HG02943 (cell line): ENCODE results near the gene RGS4.

ENCODE experiments used
- ATAC-seq: cut with Tn5 transposase; IDR thresholded peaks from one replicate; pipeline ENCODE4 v1.9.1; 2021; ENCODE audit warnings: mild to moderate bottlenecking, low read depth, moderate library complexity; ENCODE audit not compliant: unreplicated experiment

RGS4 gene

GRCh38 chr1:163069142-163069541 lies at the start of gene RGS4:
RGS4 (plus strand) TSS chr1:163069361; CDS start chr1:163069485, 124 bp downstream.
- no peak for ATAC-seq

GRCh38 chr1:163022129-163022528 lies 47.0 kb upstream of the RGS4 start:
- no peak for ATAC-seq

GRCh38 chr1:163027610-163028009 lies 41.6 kb upstream of the RGS4 start:
- no peak for ATAC-seq

- no peak for ATAC-seq
Measured at GRCh38 chr1:163029901-163030300, 39.3 kb upstream of the RGS4 start.

- no peak for ATAC-seq
Measured at GRCh38 chr1:163035446-163036249, 33.5 kb upstream of the RGS4 start.

GRCh38 chr1:163036671-163037070 lies 32.5 kb upstream of the RGS4 start:
- ATAC-seq: no peak

GRCh38 chr1:163038928-163039706 lies 30.0 kb upstream of the RGS4 start:
- ATAC-seq: no peak

- ATAC-seq: no peak
Measured at GRCh38 chr1:163039707-163040093, 29.5 kb upstream of the RGS4 start.

- ATAC-seq: no peak
Measured at GRCh38 chr1:163046071-163046470, 23.1 kb upstream of the RGS4 start.

GRCh38 chr1:163047951-163048659 lies 21.1 kb upstream of the RGS4 start:
- ATAC-seq: no peak

GRCh38 chr1:163048869-163049268 lies 20.3 kb upstream of the RGS4 start:
- no peak for ATAC-seq

GRCh38 chr1:163049296-163049695 lies 19.9 kb upstream of the RGS4 start:
- ATAC-seq: no peak

GRCh38 chr1:163050496-163050895 lies 18.7 kb upstream of the RGS4 start:
- ATAC-seq: no peak

GRCh38 chr1:163054181-163054591 lies 15.0 kb upstream of the RGS4 start:
- ATAC-seq: no peak

- ATAC-seq: no peak
Measured at GRCh38 chr1:163055005-163055404, 14.2 kb upstream of the RGS4 start.

- ATAC-seq: no peak
Measured at GRCh38 chr1:163055531-163055930, 13.6 kb upstream of the RGS4 start.

- ATAC-seq: no peak
Measured at GRCh38 chr1:163056831-163057230, 12.3 kb upstream of the RGS4 start.

GRCh38 chr1:163060343-163061007 lies 8.7 kb upstream of the RGS4 start:
- ATAC-seq: no peak

- no peak for ATAC-seq
Measured at GRCh38 chr1:163063143-163063542, 6.0 kb upstream of the RGS4 start.

- no peak for ATAC-seq
Measured at GRCh38 chr1:163063610-163064009, 5.6 kb upstream of the RGS4 start.

GRCh38 chr1:163066168-163066567 lies 3.0 kb upstream of the RGS4 start:
- ATAC-seq: no peak
